AG09309 (cell line): ENCODE measurements around the gene ROR1.

ENCODE experiments used
- DNase-seq: peaks from one replicate; pipeline ENCODE4 v3.0.0-alpha.2; 2010; ENCODE audit warnings: low read depth
- H3K4me3 ChIP-seq: 2 replicates; pipeline ENCODE4 v1.5.1; 2011; ENCODE audit warnings: mild to moderate bottlenecking, low read depth, low read length, moderate library complexity; ENCODE audit not compliant: control insufficient read depth
- TF ChIP-seq, protein P1 (sequence below): IDR thresholded peaks from 2 replicates; pipeline ENCODE4 v1.5.1; 2011; ENCODE audit warnings: mild to moderate bottlenecking, low read depth, low read length, inconsistent platforms; ENCODE audit not compliant: insufficient read depth, control insufficient read depth; ENCODE audit errors: missing control alignments

Gene ROR1

DNA sequence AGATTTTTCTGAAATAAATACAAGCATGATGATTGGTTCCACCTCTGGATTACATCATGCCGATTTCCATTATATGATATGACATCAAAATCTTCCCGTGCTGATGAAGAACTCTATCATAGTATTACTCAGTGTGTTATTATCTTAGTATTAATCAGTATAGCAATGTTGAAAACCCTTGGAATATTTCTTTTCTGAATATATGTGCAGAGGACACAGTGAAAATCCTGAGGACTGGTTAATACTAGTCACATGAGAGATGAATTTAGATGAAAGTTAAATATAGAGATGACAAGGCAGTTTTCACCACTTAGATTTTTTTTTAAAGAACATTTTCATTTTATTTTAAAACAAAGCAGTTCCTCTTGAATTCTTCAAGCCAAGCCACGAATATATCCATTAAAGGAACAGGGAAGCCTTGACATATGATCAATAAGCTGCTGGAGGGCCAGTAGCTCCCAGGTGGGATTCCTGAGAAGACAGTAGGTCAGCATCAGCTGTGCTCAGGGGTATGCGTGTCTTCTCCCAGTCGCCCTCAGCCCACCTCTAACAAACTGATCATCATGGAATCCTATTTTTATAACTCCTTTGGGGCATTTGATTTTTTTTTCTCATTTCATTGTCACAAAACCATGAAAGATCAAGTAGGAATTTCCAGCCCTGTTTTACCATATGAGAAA is 373.4 kb downstream of the ROR1 start:
- DNase-seq, result no peak
- no peak overlapping the region for H3K4me3 ChIP-seq
- TF ChIP-seq, protein P1, sequence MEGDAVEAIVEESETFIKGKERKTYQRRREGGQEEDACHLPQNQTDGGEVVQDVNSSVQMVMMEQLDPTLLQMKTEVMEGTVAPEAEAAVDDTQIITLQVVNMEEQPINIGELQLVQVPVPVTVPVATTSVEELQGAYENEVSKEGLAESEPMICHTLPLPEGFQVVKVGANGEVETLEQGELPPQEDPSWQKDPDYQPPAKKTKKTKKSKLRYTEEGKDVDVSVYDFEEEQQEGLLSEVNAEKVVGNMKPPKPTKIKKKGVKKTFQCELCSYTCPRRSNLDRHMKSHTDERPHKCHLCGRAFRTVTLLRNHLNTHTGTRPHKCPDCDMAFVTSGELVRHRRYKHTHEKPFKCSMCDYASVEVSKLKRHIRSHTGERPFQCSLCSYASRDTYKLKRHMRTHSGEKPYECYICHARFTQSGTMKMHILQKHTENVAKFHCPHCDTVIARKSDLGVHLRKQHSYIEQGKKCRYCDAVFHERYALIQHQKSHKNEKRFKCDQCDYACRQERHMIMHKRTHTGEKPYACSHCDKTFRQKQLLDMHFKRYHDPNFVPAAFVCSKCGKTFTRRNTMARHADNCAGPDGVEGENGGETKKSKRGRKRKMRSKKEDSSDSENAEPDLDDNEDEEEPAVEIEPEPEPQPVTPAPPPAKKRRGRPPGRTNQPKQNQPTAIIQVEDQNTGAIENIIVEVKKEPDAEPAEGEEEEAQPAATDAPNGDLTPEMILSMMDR, result no peak

GRCh38 chr1:64147759-64148158 is 373.9 kb downstream of the ROR1 start:
- no peak for DNase-seq
- TF ChIP-seq, protein P1, result no peak
- H3K4me3 ChIP-seq, result no peak overlapping the region

DNA sequence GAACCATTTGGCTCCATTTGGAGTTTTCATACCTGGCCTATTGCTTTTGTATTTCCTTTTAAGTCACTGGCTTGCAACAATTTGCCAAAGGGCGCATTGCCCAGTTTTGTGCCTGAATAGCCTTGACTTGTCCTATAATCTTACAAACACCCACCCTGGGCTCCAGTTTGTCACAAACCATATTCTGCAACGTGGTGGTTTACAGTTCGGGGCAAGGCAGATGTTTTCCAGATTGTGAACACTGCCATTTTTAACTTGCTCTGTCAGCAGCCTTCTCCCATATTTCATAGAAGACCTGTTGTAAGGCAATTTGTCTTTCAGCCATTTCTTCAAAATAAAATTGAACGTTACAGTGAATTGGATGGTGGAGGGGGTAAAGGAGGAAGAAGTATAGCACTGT is 376.4 kb downstream of the ROR1 start:
- H3K4me3 ChIP-seq, result no peak overlapping the region
- TF ChIP-seq, protein P1, result no peak
- no peak for DNase-seq

DNA sequence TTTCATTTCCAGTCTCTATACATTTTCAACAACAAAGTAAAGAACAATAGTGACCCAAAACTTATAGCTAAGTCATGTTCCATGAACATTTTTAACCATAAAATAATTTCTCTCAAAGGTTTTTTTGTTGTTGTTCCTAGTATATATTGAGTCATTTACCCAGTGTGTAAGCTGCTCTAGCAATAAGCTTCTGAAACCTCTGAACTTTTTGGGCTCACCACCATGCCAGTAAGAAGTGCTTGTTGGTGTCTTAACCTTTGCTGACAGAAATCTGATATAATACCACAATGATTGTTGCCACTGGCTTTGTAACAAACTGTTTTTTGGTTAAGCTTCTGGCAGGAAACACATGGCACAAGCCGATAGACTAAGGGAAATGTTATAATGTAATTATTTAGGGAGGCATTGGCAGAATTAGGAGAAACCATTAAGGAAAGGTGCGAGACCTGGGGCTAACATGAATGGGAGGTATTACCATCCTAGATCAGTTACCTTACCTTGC is 377.0 kb downstream of the ROR1 start:
- no peak overlapping the region for H3K4me3 ChIP-seq
- no peak for DNase-seq
- TF ChIP-seq, protein P1, result no peak

DNA sequence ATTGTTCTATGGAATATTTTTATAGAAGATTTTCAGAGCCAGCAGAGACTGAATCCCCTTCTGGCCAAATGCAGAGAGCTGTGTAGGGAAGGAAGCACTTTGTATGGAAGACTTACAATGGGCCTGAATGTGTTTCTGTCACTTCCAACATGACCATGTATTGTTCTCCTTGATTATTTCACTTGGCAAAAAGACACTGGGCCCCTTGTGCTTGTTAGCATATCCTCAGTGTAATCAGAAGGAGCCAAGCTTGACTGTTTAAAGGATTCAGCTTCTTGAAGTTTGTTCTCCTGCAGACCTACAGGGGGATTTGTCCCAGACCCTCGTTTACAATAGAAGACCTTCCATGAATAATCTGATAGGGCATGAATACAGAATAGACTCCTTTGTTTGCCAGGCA is 381.5 kb downstream of the ROR1 start:
- TF ChIP-seq, protein P1, result no peak
- no peak for DNase-seq
- no peak overlapping the region for H3K4me3 ChIP-seq

GRCh38 chr1:64161357-64161941 is 387.6 kb downstream of the ROR1 start:
- TF ChIP-seq, protein P1, result no peak
- peak; percentile 63 for DNase-seq
- no peak overlapping the region for H3K4me3 ChIP-seq

DNA sequence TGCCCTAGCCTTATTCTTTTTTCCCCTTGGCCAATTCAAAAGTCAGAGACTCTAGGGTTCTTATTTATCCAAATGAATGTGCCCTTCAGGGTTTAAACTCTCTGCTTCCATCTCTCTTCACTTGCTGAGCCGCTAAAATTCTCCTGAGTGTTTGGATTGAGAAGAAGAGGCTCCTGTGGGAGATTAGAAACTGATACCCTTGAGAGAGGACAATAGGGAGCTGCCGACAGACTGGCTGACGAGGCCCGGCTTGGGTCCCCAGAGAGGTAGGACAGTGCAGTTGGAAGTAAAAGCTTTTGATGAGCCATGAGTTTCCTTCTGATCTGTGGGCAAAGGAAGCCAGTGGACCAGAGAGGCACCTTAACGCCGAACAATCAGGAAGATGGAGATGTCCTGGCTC is 388.3 kb downstream of the ROR1 start:
- no peak overlapping the region for H3K4me3 ChIP-seq
- TF ChIP-seq, protein P1, result no peak
- DNase-seq, result no peak
